HG02759 (cell line): ENCODE measurements around the gene ADARB1.
"Not testable (repeated sequence)": the region's sequence is repeated elsewhere in the genome, so short reads cannot be mapped to it uniquely, and the experiment has no call there.

Source experiments
- ATAC-seq: cut with Tn5 transposase; IDR thresholded peaks from one replicate; pipeline ENCODE4 v1.9.1; 2021; ENCODE audit warnings: mild to moderate bottlenecking, moderate library complexity; ENCODE audit not compliant: unreplicated experiment

ADARB1 gene, protein sequence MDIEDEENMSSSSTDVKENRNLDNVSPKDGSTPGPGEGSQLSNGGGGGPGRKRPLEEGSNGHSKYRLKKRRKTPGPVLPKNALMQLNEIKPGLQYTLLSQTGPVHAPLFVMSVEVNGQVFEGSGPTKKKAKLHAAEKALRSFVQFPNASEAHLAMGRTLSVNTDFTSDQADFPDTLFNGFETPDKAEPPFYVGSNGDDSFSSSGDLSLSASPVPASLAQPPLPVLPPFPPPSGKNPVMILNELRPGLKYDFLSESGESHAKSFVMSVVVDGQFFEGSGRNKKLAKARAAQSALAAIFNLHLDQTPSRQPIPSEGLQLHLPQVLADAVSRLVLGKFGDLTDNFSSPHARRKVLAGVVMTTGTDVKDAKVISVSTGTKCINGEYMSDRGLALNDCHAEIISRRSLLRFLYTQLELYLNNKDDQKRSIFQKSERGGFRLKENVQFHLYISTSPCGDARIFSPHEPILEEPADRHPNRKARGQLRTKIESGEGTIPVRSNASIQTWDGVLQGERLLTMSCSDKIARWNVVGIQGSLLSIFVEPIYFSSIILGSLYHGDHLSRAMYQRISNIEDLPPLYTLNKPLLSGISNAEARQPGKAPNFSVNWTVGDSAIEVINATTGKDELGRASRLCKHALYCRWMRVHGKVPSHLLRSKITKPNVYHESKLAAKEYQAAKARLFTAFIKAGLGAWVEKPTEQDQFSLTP

DNA sequence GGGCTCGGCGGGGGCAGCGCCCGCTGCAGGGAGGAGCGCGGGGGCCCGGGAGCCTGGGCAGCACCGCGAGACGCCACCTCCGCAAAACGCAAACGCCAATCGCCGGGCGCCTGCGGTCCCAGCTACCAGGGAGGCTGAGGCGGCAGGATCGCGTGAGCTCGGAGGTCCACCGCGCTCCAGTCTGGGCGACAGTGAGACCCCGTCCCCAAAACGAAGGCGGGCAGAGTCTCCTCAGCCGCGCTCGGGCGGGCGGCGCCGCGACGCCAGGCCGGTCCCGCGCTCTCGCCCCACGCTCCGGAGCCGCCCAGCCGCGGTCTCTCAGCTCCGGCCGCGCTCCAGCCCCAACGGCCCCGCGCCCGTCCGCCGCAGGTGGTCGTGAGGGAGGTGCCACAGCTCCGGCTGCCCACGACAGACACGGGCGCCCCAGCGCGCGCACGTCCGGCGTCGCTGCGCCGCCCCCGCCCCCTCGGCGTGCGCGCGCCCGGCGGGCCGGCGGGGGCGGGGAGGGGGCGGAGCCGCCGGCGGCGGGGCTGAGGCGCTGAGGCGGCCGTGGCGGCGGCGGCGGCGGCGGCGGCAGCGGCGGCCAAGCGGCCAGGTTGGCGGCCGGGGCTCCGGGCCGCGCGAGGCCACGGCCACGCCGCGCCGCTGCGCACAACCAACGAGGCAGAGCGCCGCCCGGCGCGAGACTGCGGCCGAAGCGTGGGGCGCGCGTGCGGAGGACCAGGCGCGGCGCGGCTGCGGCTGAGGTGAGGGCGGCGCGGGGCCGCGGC is at the start of gene ADARB1:
Gene ADARB1, plus strand, starts transcription at position 533 of the 770 bp plus-strand sequence. CDS start 97,077 bp downstream, outside the sequence.
- ATAC-seq = peak; percentile 74

DNA sequence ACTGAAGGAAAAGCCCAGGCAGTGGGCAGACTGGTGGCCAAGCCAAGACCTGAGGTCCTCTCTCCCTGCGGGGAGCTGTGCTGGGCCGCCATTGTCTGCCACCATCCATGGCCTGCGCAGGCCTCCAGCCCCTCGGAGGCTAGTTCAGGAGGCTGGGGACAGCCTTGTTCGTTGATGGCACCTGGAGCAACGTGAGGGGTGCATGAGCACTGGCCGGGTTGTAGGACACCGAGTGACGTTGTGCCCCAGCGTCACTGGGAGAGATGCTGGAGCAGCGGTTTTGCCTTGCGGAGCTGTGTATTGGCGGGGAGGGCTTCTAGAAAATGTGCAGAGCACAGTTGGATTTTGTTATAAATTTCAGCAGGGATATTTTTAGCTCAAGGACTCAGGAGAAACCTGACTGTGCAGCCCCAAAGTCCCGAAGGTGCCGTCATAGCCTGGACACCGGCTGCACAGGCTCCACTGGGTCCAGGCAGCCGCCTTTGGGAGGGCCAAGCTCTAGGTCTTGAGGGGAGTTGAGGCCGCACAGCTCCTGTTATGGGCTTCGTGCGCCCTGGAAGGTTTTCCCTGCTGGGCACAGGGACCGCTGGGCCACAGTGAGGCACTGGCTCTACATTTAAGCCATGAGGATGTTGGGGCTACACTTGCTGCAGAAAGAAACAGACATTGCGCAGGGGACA is 48.2 kb upstream of the ADARB1 start:
- no peak for ATAC-seq

GRCh38 chr21:45026826-45027225 is 47.6 kb upstream of the ADARB1 start:
- no peak for ATAC-seq

DNA sequence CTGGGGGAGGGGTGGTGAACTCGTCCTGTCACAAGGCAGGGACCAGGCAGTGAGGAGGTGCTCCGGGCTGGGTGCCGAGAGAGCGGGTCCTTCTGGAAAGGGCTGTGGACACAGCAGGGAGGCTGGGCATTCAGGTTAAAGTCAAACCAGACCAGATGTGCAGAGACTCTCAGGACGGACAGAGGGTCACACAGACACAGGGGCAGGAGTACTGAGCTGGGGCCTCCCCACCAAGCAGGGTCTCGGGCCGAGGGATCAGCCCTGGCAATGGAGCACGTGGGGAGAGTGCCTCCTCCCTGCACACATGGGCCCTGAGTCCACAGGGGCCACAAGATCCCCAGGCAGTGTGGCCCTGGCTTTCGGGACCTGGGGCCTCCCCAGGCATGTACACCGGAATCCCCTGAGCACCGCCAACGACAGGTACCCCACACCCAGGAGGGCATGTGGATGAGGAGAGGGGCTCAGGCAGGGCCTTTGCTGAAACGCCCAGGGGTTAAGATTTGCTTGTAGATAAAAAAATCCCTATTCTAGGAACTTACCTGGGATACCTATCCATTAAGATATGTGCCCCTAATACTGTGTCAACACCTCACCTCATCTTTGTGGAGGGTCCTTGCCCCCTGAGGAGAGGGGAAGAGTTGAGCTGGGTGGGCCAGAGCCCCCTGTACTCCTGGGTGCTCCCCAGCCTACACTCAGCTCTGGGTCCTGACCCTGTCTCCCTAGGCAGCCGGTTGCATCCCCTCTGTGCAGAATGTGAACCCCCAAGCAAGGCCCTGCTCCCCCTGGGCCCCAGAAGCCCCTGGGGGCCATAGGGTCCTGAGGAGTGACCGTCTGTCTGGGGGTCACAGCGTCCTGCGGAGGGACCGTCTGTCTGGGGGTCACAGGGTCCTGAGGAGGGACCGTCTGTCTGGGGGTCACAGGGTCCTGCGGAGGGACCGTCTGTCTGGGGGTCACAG is 46.9 kb upstream of the ADARB1 start:
- ATAC-seq = no peak

DNA sequence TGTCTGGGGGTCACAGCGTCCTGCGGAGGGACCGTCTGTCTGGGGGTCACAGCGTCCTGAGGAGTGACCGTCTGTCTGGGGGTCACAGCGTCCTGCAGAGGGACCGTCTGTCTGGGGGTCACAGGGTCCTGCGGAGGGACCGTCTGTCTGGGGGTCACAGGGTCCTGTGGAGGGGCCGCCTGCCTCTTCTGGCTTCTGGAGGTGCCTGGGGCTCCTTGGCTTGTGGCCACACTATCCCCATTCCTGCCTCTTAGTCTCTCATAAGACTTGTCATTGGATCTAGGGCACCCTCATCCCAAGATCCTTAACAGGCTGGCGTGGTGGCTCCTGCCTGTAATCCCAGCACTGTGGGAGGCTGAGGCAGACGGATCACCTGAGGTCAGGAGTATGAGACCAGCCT is 45.7 kb upstream of the ADARB1 start:
- ATAC-seq = not testable (repeated sequence)

GRCh38 chr21:45029298-45029947 is 45.0 kb upstream of the ADARB1 start:
- no peak for ATAC-seq

DNA sequence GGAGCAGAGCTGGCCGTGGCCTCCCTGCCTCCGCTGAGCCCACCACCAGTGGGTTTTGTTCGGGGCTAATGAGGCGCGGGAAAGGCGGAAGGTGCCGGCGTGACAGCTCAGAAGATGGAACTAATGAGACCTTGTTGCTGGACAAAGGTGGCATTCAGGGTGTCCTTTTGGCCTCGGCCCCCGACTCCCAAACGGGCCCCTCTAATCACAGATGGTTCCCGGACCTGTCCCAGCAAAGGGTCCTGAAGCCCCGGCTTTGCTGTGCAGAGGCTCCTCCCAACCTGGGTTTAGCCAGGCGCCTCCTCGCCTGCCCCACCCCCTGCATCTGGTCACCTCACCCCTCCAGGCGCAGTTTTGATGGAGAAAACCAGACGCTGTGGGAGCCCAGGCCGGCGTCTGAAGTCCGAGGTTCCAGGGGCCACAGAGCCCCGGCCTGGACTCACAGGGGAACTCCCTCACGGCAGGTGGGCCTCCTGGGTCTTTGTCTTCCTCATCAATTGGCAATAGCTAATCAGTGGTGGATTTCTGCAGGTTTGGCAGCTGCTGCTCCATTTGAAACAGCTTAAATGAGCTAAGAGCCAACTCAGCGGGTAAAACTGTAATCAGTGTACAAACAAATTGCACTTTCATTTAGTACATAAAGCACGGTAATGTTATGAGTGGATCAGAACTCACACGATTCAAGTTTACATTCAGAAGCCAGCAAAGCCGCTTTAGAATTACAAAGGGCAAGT is 44.3 kb upstream of the ADARB1 start:
- no peak for ATAC-seq

GRCh38 chr21:45030682-45031570 is 43.5 kb upstream of the ADARB1 start:
- ATAC-seq = no peak

DNA sequence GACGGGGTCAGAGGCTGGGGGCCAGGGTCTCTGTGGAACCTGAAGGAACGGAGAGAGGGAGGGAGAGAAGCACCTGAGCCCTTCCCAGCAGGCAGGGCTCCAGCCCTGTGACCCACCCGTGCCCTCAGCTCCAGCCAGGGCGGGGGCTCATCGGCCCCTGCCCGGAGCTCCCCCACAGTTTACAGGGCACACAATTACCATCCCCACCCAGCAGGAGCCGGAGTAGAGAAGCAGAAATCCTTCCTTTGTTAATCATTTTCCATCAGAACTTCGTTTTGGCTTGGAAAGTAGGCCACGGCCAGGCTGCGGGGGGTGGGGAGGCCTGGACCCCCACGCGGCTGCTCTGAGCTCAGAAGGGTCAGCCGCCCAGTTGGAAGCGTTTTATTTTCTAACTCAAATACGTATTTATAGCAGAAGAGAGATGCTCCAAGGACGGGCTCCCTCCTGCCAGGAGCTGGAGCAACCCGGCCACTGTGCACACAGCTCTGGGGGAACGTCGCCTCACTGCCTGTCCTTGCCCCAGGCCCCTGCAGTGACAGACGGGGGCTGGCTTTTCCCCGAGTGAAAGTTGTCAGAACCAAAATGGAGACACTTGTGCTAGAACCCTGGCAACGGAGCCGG is 42.7 kb upstream of the ADARB1 start:
- ATAC-seq = no peak

DNA sequence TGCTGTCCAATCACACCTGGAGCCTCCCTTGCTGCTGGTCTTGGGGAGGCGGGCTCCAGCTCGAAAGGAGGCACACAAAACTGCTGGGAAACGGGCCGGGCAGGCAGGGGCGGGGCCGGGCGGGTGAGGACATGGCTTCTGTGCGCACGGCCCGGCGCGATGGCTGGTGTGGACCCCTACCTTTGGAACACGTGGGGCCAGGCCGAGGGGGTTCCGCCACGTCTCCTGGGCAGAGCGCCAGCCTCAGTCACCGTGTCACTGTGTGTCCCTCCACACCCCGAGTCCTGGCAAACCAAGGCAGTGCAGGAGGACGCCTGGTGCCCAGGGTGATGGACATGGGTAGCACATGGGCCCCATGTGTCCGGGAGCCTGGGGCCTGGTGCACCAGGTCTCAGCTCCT is 42.0 kb upstream of the ADARB1 start:
- no peak for ATAC-seq

DNA sequence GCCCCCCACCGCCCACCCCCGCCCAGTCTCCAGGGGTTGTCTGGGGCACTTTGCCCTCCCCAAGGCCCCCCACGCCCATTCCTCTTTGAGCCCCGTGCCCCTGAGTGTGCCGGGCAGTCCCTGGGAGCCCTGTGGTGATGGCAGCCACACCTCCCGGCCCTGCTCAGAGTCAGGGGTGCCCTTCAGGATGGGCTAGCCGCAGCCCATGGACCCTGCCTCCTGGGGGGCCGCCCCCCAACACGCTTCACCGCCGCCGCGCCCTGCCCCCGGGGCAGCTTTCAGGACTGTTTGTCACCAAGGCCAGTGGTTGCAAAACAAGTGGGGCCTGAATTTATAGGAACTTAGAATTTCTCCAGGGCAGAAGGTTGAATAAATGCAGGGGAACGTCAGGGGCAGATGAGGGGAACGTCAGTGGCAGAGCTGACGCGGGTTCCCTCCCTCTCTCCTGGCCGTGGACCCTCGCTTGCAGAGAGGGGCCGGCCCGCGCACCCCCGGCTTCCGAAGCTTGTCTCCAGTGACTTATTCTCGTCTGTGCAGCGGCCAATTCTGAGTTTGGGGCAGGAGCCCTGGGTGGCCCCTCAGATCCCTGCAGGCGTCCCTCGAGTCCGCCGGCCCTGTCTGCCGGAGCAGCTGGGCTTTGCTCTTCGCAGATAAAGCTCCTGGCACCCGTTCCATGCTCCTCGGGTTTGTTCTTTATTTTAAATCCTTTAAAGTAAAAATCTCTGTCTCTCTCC is 41.2 kb upstream of the ADARB1 start:
- no peak for ATAC-seq

- no peak for ATAC-seq
These were observed 40.4 kb upstream of the ADARB1 start for GRCh38 chr21:45033791-45034555.

- ATAC-seq = no peak
These were observed 39.6 kb upstream of the ADARB1 start for GRCh38 chr21:45034556-45035476.

DNA sequence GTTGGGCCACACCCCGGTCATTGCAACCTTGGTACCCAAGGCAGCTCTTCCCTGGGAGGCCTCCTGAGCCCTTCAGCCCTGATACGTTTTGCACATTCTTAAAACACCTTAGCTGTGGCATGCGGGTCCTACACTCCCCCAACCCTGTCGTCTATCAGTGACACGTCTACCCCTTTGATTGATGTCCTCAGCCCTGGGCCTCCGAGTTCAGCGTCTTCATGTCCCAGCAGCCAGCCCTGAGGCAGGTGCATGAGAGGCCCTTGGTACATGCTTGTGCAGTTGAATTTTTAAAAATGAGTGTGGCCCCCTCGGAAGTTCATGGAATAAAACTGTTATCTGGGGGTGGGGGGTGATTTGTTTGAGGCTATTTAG is 38.9 kb upstream of the ADARB1 start:
- no peak for ATAC-seq

GRCh38 chr21:45036630-45037029 is 37.8 kb upstream of the ADARB1 start:
- ATAC-seq = no peak
